Neural cell (in vitro differentiated cells): ENCODE results near the gene SLC25A3. TPM values are rescaled to one million over a fixed set of nuclear protein-coding genes. Genes with fewer than 3 reads are reported as not detected.

Experiments used
- H2AFZ ChIP-seq: fragments of 200-600, 300-800 bp; sonication (generic), shearing (Covaris generic); 2 replicates; pipeline ENCODE4 v1.6.0; 2014; ENCODE audit warnings: low read depth, mild to moderate bottlenecking, antibody characterized with exemption, low read length, moderate library complexity
- H3F3A ChIP-seq: fragments of 200-600 bp; shearing (Covaris generic); 2 replicates; pipeline ENCODE4 v1.6.1; 2016; ENCODE audit warnings: mild to moderate bottlenecking, moderate library complexity, mixed read lengths, antibody characterized with exemption, low read length; ENCODE audit not compliant: insufficient read depth, poor library complexity, severe bottlenecking
- H3K27ac ChIP-seq: fragments of 200-600, 300-800 bp; sonication (generic), shearing (Covaris generic); 2 replicates; pipeline ENCODE4 v1.5.1; 2014; ENCODE audit warnings: mild to moderate bottlenecking, low read length, moderate library complexity
- H3K27me3 ChIP-seq: fragments of 300-800, 200-600 bp; sonication (generic), shearing (Covaris generic); 2 replicates; pipeline ENCODE4 v1.6.0; 2014; ENCODE audit warnings: mild to moderate bottlenecking, low read depth, low read length, moderate library complexity; ENCODE audit not compliant: insufficient read depth
- H3K36me3 ChIP-seq: fragments of 300-800, 200-600 bp; sonication (generic), shearing (Covaris generic); 2 replicates; pipeline ENCODE4 v1.5.1; 2014; ENCODE audit warnings: mild to moderate bottlenecking, antibody characterized with exemption, low read length, moderate library complexity; ENCODE audit not compliant: insufficient read depth
- H3K4me2 ChIP-seq: fragments of 300-800, 200-600 bp; sonication (generic), shearing (Covaris generic); 2 replicates; pipeline ENCODE4 v1.6.0; 2014; ENCODE audit warnings: mild to moderate bottlenecking, low read length
- H3K4me3 ChIP-seq: fragments of 300-800, 200-600 bp; sonication (generic), shearing (Covaris generic); 2 replicates; pipeline ENCODE4 v1.5.1; 2014; ENCODE audit warnings: mild to moderate bottlenecking, low read length, moderate library complexity
- H3K79me2 ChIP-seq: fragments of 200-600 bp; shearing (Covaris generic); replicated peaks from 2 replicates; pipeline ENCODE4 v1.6.0; 2014; ENCODE audit warnings: mild to moderate bottlenecking, low read length, moderate library complexity; ENCODE audit not compliant: insufficient read depth
- H3K9ac ChIP-seq: fragments of 300-800, 200-600 bp; sonication (generic), shearing (Covaris generic); 2 replicates; pipeline ENCODE4 v1.6.1; 2016; ENCODE audit warnings: mild to moderate bottlenecking, low read length, mixed read lengths
- H3K9me2 ChIP-seq: fragments of 200-600 bp; shearing (Covaris generic); 2 replicates; pipeline ENCODE4 v1.6.1; 2016; ENCODE audit warnings: mild to moderate bottlenecking, low read length, mixed read lengths; ENCODE audit not compliant: insufficient read depth
- H3K9me3 ChIP-seq: fragments of 200-600, 300-800 bp; sonication (generic), shearing (Covaris generic); 2 replicates; pipeline ENCODE4 v1.6.1; 2016; ENCODE audit warnings: mild to moderate bottlenecking, mixed run types, low read length, moderate library complexity, mixed read lengths
- H4K20me1 ChIP-seq: fragments of 200-600 bp; shearing (Covaris generic); 2 replicates; pipeline ENCODE4 v1.6.1; 2016; ENCODE audit warnings: mild to moderate bottlenecking, mixed run types; ENCODE audit not compliant: insufficient read depth
- CTCF ChIP-seq: fragments of 450-650 bp; IDR thresholded peaks from 2 replicates; pipeline ENCODE4 v1.5.1; 2014; ENCODE audit warnings: antibody characterized with exemption, mild to moderate bottlenecking, moderate library complexity; ENCODE audit not compliant: poor library complexity, severe bottlenecking
- EP300 ChIP-seq: fragments of 450-650 bp; conservative IDR thresholded peaks from 2 replicates; pipeline ENCODE4 v1.6.1; 2014; ENCODE audit warnings: antibody characterized with exemption, mild to moderate bottlenecking, moderate library complexity; ENCODE audit not compliant: poor library complexity, severe bottlenecking
- EZH2 ChIP-seq: fragments of 200-600, 300-800 bp; shearing (Covaris generic), sonication (generic); IDR thresholded peaks from 2 replicates; pipeline ENCODE4 v1.6.1; 2014; ENCODE audit warnings: antibody characterized with exemption, low read length, borderline replicate concordance, mild to moderate bottlenecking; ENCODE audit not compliant: insufficient read depth, poor library complexity, severe bottlenecking
- MXI1 ChIP-seq: fragments of 450-650 bp; conservative IDR thresholded peaks from 2 replicates; pipeline ENCODE4 v1.6.1; 2014; ENCODE audit warnings: antibody characterized with exemption, mild to moderate bottlenecking; ENCODE audit not compliant: poor library complexity, severe bottlenecking
- POLR2AphosphoS5 ChIP-seq: IDR thresholded peaks from 2 replicates; pipeline ENCODE4 v1.6.1; 2012
- RAD21 ChIP-seq: fragments of 450-650 bp; conservative IDR thresholded peaks from 2 replicates; pipeline ENCODE4 v1.6.1; 2014; ENCODE audit warnings: antibody characterized with exemption, mild to moderate bottlenecking, moderate library complexity
- REST ChIP-seq: IDR thresholded peaks from 2 replicates; pipeline ENCODE4 v1.6.1; 2012; ENCODE audit warnings: borderline replicate concordance
- SMC3 ChIP-seq: fragments of 450-650 bp; conservative IDR thresholded peaks from 2 replicates; pipeline ENCODE4 v1.6.1; 2014; ENCODE audit warnings: antibody characterized with exemption, mild to moderate bottlenecking, moderate library complexity; ENCODE audit not compliant: poor library complexity
- TAF1 ChIP-seq: IDR thresholded peaks from 2 replicates; pipeline ENCODE4 v1.6.1; 2012; ENCODE audit warnings: low read depth
- polyA plus RNA-seq: library from polyadenylated mRNA; depleted of rRNA; stranded (reverse); fragments of >200 nt; gene quantifications from 2 replicates; pipeline ENCODE4 v1.2.3, GENCODE V29; 2014

SLC25A3 gene
- polyA plus RNA-seq, 1 donor from 2014 or later, result 655 TPM

DNA sequence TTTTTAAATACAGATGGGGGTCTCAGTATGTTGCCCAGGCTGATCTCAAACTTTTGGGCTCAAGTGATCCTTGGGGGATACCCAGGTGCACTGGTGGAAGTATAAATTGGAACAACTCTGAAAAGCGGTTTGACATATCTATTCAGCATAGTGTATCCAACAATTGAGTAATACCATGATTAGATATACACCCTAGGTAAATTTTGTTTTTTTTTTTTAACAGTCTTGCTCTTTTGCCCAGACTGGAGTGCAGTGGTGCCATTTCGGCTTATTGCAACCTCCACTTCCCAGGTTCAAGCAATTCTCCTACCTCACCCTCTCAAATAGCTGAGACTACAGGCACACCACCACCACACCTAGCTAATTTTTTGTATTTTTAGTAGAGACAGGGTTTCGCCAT lies 31.6 kb upstream of the SLC25A3 start:
- no peaks in the 10 kb centered on the region for H3K27me3 ChIP-seq
- H3K4me3 ChIP-seq, result no peak overlapping the region
- TF ChIP-seq CTCF (no peak), TAF1 (no peak), SMC3 (no peak), POLR2AphosphoS5 (no peak), EP300 (no peak), RAD21 (no peak), REST (no peak), MXI1 (no peak), EZH2 (no peak)

GRCh38 chr12:98572010-98572409 lies 21.5 kb upstream of the SLC25A3 start:
- Histone ChIP-seq H3K9me3 (no peaks in the 10 kb centered on the region), H3K9me2 (no peaks in the 10 kb centered on the region), H3K36me3 (no peaks in the 10 kb centered on the region), H3K27ac (no peak overlapping the region), H3K4me3 (no peak overlapping the region), H3K27me3 (no peaks in the 10 kb centered on the region), H4K20me1 (no peaks in the 10 kb centered on the region), H3K9ac (no peak overlapping the region), H3F3A (no peaks in the 10 kb centered on the region), H3K4me2 (no peak overlapping the region), H2AFZ (no peak overlapping the region), H3K79me2 (no peaks in the 10 kb centered on the region)
- TF ChIP-seq SMC3 (no peak), TAF1 (no peak), EZH2 (no peak), EP300 (no peak), CTCF (no peak), MXI1 (no peak), POLR2AphosphoS5 (no peak), REST (no peak), RAD21 (no peak)

More for the DNA sequence above, 31.6 kb upstream of the SLC25A3 start:
- Histone ChIP-seq H3K27ac (no peak overlapping the region), H3K9me2 (no peaks in the 10 kb centered on the region), H2AFZ (no peak overlapping the region), H4K20me1 (no peaks in the 10 kb centered on the region), H3K79me2 (no peaks in the 10 kb centered on the region), H3F3A (no peaks in the 10 kb centered on the region), H3K4me2 (no peak overlapping the region), H3K9ac (no peak overlapping the region), H3K9me3 (no peaks in the 10 kb centered on the region), H3K36me3 (no peaks in the 10 kb centered on the region)
